ENCODE results near the gene PDE6A. TPM values are rescaled to one million over a fixed set of nuclear protein-coding genes. Genes with fewer than 3 reads are reported as not detected.
"Not testable (repeated sequence)": the region's sequence is repeated elsewhere in the genome, so short reads cannot be mapped to it uniquely, and the experiment has no call there.

Gene PDE6A
- polyA plus RNA-seq, 4 donors, result 0.11 to 0.24 (median 0.15) TPM

DNA sequence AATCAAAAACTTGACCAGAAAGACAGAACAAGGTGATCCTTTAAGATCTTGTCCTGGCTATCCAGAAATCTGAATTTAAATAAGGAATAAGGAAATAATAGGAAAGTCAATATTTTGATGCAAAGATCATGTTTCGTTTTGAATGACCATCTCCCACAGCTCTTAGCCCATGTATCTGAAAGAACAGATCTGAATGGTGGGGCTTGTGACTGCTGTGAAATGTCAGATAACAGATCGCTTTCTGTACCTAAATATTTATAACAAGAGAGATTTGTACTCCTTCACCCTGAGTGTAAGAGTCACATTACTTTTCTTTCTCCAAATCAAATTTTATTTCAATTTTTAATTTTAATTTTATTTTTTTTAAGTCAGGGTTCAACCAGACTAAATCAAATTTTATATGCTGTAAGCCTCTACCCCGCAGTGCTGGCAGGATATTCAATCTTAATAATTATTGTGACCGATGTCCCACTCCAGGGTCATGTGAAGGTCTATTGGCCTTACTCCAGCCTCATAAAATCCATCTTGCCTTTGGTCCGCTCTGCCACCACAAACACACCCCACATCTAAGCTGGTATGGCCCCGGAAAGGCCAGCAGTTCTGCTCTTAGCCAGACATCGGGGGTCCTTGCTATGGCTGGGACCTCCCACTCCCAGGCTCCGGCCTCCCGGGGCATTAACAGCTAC is 9.0 kb upstream of the PDE6A start:
- no peak for DNase-seq (ENCODE audit: low read depth in 4 of 4, low spot score in 2 of 4)

- no peak for DNase-seq (ENCODE audit: low read depth in 4 of 4, low spot score in 2 of 4)
Measured at GRCh38 chr5:149951138-149951749, 6.7 kb upstream of the PDE6A start.

DNA sequence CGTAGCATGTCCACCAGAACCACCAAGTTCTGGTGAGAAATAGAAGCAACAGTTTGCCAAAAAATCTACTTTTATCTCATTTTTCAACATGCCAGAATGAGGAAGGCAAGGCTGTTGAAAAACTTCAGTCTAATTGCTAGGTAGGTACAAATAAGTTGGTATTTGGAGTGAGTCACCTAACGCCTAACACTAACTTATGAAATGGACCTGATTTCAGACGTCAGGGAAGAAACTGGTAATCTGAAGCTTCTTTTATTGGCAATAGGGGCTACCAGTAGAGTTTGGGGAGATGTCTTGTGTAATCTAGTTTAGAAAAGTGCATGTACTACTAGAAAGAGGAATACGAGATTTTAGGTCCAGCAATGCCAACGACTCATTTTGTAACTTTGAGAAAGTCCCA is 4.4 kb upstream of the PDE6A start:
- no peak for DNase-seq (ENCODE audit: low read depth in 4 of 4, low spot score in 2 of 4)

- DNase-seq (ENCODE audit: low read depth in 4 of 4, low spot score in 2 of 4), result no peak
Measured at GRCh38 chr5:149946118-149946517, 1.5 kb upstream of the PDE6A start.

DNA sequence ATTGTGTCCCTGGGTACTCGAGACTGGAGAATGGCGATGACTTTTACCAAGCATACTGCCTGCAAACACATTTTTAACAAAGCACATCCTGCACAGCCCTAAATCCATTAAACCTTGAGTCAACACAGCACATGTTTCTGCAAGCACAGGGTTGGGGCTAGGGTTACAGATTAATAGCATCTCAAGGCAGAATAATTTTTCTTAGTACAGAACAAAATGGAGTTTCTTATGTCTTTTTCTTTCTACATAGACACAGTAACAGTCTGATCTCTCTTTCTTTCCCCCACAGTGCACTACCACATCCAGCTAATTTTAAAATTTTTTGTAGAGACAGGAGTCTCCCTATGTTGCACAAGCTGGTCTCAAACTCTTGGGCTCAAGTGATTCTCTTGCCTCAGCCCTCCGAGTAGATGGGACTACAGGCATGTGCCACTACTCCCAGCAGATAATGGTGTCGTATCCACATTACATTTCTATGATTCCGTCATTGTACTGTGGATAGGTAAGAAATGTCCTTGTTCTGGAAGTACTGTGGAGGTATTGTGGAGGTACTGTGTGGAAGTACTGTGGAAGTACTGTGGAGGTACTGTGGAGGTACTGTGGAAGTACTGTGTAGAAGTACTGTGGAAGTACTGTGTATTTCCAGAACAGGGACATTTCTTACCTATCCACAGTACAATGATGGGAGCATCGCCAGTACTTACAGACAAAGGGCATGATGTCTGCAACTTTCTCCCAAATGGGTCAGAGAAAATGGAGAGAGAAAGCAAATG is 1.2 kb downstream of the PDE6A start:
- not testable (repeated sequence) for DNase-seq (ENCODE audit: low read depth in 4 of 4, low spot score in 2 of 4)

- not testable (repeated sequence) for DNase-seq (ENCODE audit: low read depth in 4 of 4, low spot score in 2 of 4)
Measured at GRCh38 chr5:149942741-149943169, 1.8 kb downstream of the PDE6A start.

GRCh38 chr5:149942199-149942598 is 2.4 kb downstream of the PDE6A start:
- DNase-seq (ENCODE audit: low read depth in 4 of 4, low spot score in 2 of 4), result no peak

GRCh38 chr5:149941795-149942194 is 2.8 kb downstream of the PDE6A start:
- DNase-seq (ENCODE audit: low read depth in 4 of 4, low spot score in 2 of 4), result no peak

DNA sequence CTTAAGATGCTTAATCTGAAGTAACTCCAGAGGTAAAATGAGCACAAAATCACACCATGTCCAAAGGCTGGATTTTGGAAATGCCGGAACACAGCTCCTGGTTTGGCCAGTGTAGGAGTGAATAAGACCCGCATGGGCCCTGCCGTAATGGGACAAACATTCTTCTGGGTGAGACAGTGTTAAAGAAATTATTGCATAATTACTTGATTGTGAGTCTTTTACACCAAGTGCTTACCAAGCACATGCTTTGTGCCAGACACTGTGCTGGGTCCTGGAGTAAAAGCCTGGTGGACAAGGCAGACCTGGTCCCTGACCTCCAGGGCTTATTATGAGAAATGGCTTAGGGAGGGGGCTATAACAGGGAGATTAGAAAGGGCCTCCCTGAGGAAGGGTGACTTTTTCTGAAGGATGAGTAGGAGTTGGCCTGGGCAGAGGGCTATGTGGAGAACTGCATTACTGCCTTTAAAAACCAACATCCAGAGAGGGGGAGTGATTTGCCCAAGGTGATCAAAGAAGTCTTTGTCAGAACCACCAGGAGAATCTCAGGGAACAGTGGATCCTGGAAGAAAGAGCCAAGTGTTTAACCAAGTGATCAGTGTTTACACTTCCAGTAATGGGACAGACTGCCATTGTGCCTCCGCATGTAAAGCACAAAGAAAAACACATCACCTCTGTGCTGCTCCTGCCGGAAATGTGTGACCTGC is 3.5 kb downstream of the PDE6A start:
- DNase-seq (ENCODE audit: low read depth in 4 of 4, low spot score in 2 of 4), result no peak

- DNase-seq (ENCODE audit: low read depth in 4 of 4, low spot score in 2 of 4), result no peak
Measured at GRCh38 chr5:149940077-149940574, 4.5 kb downstream of the PDE6A start.

DNA sequence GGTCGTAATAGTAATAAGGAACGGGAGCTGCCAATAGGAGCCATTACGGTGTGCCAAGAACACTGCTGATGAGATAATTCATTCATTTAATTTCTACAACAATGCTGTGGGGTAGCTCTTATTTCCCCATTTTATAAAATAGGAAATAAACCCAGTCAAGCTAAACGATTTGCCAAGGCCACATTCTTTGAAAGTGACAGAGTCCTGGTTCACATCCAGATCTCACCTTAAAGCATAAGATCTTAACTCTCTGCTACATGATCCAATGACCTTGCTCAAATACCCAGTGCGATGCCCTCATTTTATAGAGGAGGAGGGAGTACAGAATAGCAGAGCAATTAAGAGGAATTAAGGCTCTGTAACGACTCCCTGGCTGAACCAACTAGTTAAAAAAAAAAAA is 5.0 kb downstream of the PDE6A start:
- DNase-seq (ENCODE audit: low read depth in 4 of 4, low spot score in 2 of 4), result no peak

DNA sequence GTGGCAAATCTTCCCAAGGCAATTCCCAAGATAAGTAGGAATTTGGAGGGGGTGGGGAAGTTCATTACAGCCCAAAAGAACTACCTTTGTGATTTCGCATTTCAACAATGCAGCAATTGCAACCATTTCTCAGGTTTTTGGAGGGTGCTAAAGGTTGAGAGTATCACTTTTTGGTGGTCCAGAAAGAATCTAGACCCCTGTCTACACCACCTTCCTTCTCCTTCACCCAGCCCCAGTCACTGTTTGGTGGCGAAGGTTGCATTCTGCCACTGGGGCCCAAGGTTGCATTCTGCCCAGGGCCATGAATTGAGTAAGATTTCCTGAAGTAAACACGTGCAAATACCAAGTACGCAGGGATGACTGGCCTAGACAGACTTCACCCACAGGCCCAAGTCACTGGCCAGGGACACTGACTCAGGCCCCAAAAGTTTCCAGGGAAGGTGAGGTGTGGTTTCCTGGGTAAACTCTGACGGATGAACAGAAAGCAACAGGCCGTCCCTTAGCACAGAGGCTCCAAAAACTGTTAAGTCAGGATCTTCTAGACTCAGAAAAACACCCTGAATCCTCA is 5.7 kb downstream of the PDE6A start:
- DNase-seq (ENCODE audit: low read depth in 4 of 4, low spot score in 2 of 4), result no peak

- no peak for DNase-seq (ENCODE audit: low read depth in 4 of 4, low spot score in 2 of 4)
Measured at GRCh38 chr5:149938279-149938678, 6.3 kb downstream of the PDE6A start.

GRCh38 chr5:149937610-149938009 is 7.0 kb downstream of the PDE6A start:
- DNase-seq (ENCODE audit: low read depth in 4 of 4, low spot score in 2 of 4), result no peak

GRCh38 chr5:149936700-149937091 is 7.9 kb downstream of the PDE6A start:
- DNase-seq (ENCODE audit: low read depth in 4 of 4, low spot score in 2 of 4), result no peak

DNA sequence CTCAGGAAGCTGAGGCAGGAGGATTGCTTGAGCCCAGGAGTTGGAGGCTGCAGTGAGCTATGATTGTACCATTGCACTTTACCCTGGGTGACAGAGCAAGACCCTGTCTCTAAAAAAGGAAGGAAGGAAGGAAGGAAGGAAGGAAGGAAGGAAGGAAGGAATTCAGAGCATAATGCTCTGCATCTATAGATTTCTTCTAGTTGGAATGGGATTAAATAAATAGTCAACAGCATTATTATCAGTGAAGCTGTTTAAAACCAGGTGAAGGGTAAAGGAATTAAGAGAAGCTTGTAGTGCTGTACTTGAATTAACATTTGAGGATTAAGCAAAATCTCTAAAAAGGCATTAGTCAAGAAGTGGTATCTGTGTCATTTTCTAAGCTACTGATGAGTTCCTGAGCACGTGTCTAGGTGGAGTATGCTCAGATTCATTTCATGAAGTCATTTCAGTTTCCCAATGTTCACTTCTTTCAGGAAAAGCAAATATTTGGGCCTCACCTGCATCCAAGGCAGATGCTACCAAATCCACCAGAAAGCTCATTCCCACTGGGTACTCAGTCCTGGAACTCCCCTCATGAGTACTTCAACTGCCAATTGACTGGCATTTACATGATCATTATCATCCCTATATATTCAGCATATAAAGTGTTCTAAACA is 8.4 kb downstream of the PDE6A start:
- no peak for DNase-seq (ENCODE audit: low read depth in 4 of 4, low spot score in 2 of 4)

DNA sequence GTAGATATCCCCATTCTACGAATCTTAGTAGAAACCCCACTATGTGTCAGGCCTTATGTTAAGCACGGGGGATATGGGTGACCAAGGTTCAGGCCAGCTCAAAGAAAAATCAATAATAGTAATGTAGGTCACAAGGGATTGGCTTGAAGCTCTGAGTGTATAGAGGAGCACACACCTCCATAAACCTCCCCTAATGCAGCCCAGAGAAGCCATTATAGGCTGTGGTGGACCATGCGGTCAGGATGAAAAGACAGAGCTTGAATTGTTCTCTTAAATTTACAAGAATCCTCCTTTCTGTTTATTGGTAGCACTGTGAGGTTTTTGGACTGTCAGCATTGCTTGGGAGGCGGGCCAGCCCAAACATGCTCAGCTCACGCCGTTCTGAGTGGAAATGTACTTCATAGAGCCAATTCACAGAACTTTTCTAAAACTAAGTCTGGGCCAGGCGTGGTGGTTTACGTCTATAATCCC is 9.1 kb downstream of the PDE6A start:
- no peak for DNase-seq (ENCODE audit: low read depth in 4 of 4, low spot score in 2 of 4)

GRCh38 chr5:149932445-149933350 is 11.9 kb downstream of the PDE6A start:
- no peak for DNase-seq (ENCODE audit: low read depth in 4 of 4, low spot score in 2 of 4)

- no peak for DNase-seq (ENCODE audit: low read depth in 4 of 4, low spot score in 2 of 4)
Measured at GRCh38 chr5:149931992-149932436, 12.6 kb downstream of the PDE6A start.
